ENCODE measurements around the gene GRID1.

GRID1 gene

GRCh38 chr10:86025509-86025908, 341.1 kb downstream of the GRID1 start:
- Mint-ChIP-seq H3K36me3 (ENCODE audit: low read depth) (no peaks in the 10 kb centered on the region), H3K4me3 (no peak overlapping the region), H3K4me1 (ENCODE audit: low read depth) (no peaks in the 10 kb centered on the region), H3K27ac (no peak overlapping the region), H3K27me3 (ENCODE audit: low read depth) (no peaks in the 10 kb centered on the region), H3K9me3 (peaks cover 5% of the 10 kb centered on the region)

- Mint-ChIP-seq H3K4me1 (ENCODE audit: low read depth) (no peaks in the 10 kb centered on the region), H3K27ac (no peak overlapping the region)
Measured at GRCh38 chr10:86024281-86025041, 342.1 kb downstream of the GRID1 start.

GRCh38 chr10:86023931-86024280, 342.7 kb downstream of the GRID1 start:
- H3K9me3 Mint-ChIP-seq, result no peaks in the 10 kb centered on the region
- H3K27ac Mint-ChIP-seq, result no peak overlapping the region
- no peaks in the 10 kb centered on the region for H3K27me3 Mint-ChIP-seq (ENCODE audit: low read depth)
- H3K36me3 Mint-ChIP-seq (ENCODE audit: low read depth), result no peaks in the 10 kb centered on the region
- H3K4me3 Mint-ChIP-seq, result no peak overlapping the region
- H3K4me1 Mint-ChIP-seq (ENCODE audit: low read depth), result no peaks in the 10 kb centered on the region

More at GRCh38 chr10:86024281-86025041, 342.1 kb downstream of the GRID1 start:
- Mint-ChIP-seq H3K27me3 (ENCODE audit: low read depth) (no peaks in the 10 kb centered on the region), H3K9me3 (no peaks in the 10 kb centered on the region), H3K4me3 (no peak overlapping the region), H3K36me3 (ENCODE audit: low read depth) (no peaks in the 10 kb centered on the region)

GRCh38 chr10:86023336-86023735, 343.3 kb downstream of the GRID1 start:
- H3K27ac Mint-ChIP-seq, result no peak overlapping the region
- no peaks in the 10 kb centered on the region for H3K27me3 Mint-ChIP-seq (ENCODE audit: low read depth)
- H3K9me3 Mint-ChIP-seq, result no peaks in the 10 kb centered on the region
- H3K4me1 Mint-ChIP-seq (ENCODE audit: low read depth), result no peaks in the 10 kb centered on the region
- H3K36me3 Mint-ChIP-seq (ENCODE audit: low read depth), result no peaks in the 10 kb centered on the region
- no peak overlapping the region for H3K4me3 Mint-ChIP-seq

GRCh38 chr10:86022906-86023305, 343.7 kb downstream of the GRID1 start:
- Mint-ChIP-seq H3K9me3 (no peaks in the 10 kb centered on the region), H3K4me3 (no peak overlapping the region), H3K36me3 (ENCODE audit: low read depth) (no peaks in the 10 kb centered on the region), H3K27ac (no peak overlapping the region), H3K27me3 (ENCODE audit: low read depth) (no peaks in the 10 kb centered on the region), H3K4me1 (ENCODE audit: low read depth) (no peaks in the 10 kb centered on the region)

- H3K27me3 Mint-ChIP-seq (ENCODE audit: low read depth), result no peaks in the 10 kb centered on the region
- no peaks in the 10 kb centered on the region for H3K9me3 Mint-ChIP-seq
- H3K4me1 Mint-ChIP-seq (ENCODE audit: low read depth), result no peaks in the 10 kb centered on the region
- H3K4me3 Mint-ChIP-seq, result no peak overlapping the region
- H3K36me3 Mint-ChIP-seq (ENCODE audit: low read depth), result no peaks in the 10 kb centered on the region
- no peak overlapping the region for H3K27ac Mint-ChIP-seq
Measured at GRCh38 chr10:86020134-86020533, 346.5 kb downstream of the GRID1 start.

- Mint-ChIP-seq H3K36me3 (ENCODE audit: low read depth) (no peaks in the 10 kb centered on the region), H3K4me3 (no peak overlapping the region), H3K9me3 (no peaks in the 10 kb centered on the region), H3K27me3 (ENCODE audit: low read depth) (no peaks in the 10 kb centered on the region), H3K27ac (no peak overlapping the region), H3K4me1 (ENCODE audit: low read depth) (no peaks in the 10 kb centered on the region)
Measured at GRCh38 chr10:86019141-86019540, 347.5 kb downstream of the GRID1 start.

GRCh38 chr10:86018735-86019058, 347.9 kb downstream of the GRID1 start:
- no peak overlapping the region for H3K27ac Mint-ChIP-seq
- no peaks in the 10 kb centered on the region for H3K4me1 Mint-ChIP-seq (ENCODE audit: low read depth)
- no peaks in the 10 kb centered on the region for H3K9me3 Mint-ChIP-seq
- H3K36me3 Mint-ChIP-seq (ENCODE audit: low read depth), result no peaks in the 10 kb centered on the region
- no peaks in the 10 kb centered on the region for H3K27me3 Mint-ChIP-seq (ENCODE audit: low read depth)
- no peak overlapping the region for H3K4me3 Mint-ChIP-seq

- Mint-ChIP-seq H3K36me3 (ENCODE audit: low read depth) (no peaks in the 10 kb centered on the region), H3K9me3 (no peaks in the 10 kb centered on the region), H3K27me3 (ENCODE audit: low read depth) (no peaks in the 10 kb centered on the region), H3K27ac (no peak overlapping the region), H3K4me3 (no peak overlapping the region), H3K4me1 (ENCODE audit: low read depth) (no peaks in the 10 kb centered on the region)
Measured at GRCh38 chr10:86017841-86018734, 348.5 kb downstream of the GRID1 start.

- H3K4me1 Mint-ChIP-seq (ENCODE audit: low read depth), result no peaks in the 10 kb centered on the region
- peaks cover 6% of the 10 kb centered on the region for H3K27me3 Mint-ChIP-seq (ENCODE audit: low read depth)
- no peak overlapping the region for H3K27ac Mint-ChIP-seq
- no peaks in the 10 kb centered on the region for H3K36me3 Mint-ChIP-seq (ENCODE audit: low read depth)
- no peaks in the 10 kb centered on the region for H3K9me3 Mint-ChIP-seq
- no peak overlapping the region for H3K4me3 Mint-ChIP-seq
Measured at GRCh38 chr10:86013568-86013967, 353.0 kb downstream of the GRID1 start.

- no peak overlapping the region for H3K4me3 Mint-ChIP-seq
- no peaks in the 10 kb centered on the region for H3K4me1 Mint-ChIP-seq (ENCODE audit: low read depth)
- peaks cover 6% of the 10 kb centered on the region for H3K27me3 Mint-ChIP-seq (ENCODE audit: low read depth)
- no peaks in the 10 kb centered on the region for H3K9me3 Mint-ChIP-seq
- H3K27ac Mint-ChIP-seq, result no peak overlapping the region
- no peaks in the 10 kb centered on the region for H3K36me3 Mint-ChIP-seq (ENCODE audit: low read depth)
Measured at GRCh38 chr10:86007171-86007570, 359.4 kb downstream of the GRID1 start.

- no peaks in the 10 kb centered on the region for H3K9me3 Mint-ChIP-seq
- H3K27ac Mint-ChIP-seq, result no peak overlapping the region
- H3K36me3 Mint-ChIP-seq (ENCODE audit: low read depth), result no peaks in the 10 kb centered on the region
- H3K27me3 Mint-ChIP-seq (ENCODE audit: low read depth), result no peaks in the 10 kb centered on the region
- H3K4me1 Mint-ChIP-seq (ENCODE audit: low read depth), result no peaks in the 10 kb centered on the region
- H3K4me3 Mint-ChIP-seq, result no peak overlapping the region
Measured at GRCh38 chr10:86004337-86004736, 362.3 kb downstream of the GRID1 start.

- Mint-ChIP-seq H3K36me3 (ENCODE audit: low read depth) (no peaks in the 10 kb centered on the region), H3K27me3 (ENCODE audit: low read depth) (peaks cover 5% of the 10 kb centered on the region), H3K4me3 (no peak overlapping the region), H3K4me1 (ENCODE audit: low read depth) (no peaks in the 10 kb centered on the region), H3K9me3 (no peaks in the 10 kb centered on the region), H3K27ac (no peak overlapping the region)
Measured at GRCh38 chr10:86003201-86003621, 363.4 kb downstream of the GRID1 start.

- Mint-ChIP-seq H3K27ac (no peak overlapping the region), H3K4me3 (no peak overlapping the region), H3K9me3 (no peaks in the 10 kb centered on the region), H3K36me3 (ENCODE audit: low read depth) (no peaks in the 10 kb centered on the region), H3K27me3 (ENCODE audit: low read depth) (peaks cover 5% of the 10 kb centered on the region), H3K4me1 (ENCODE audit: low read depth) (no peaks in the 10 kb centered on the region)
Measured at GRCh38 chr10:86001521-86001920, 365.1 kb downstream of the GRID1 start.

- no peak overlapping the region for H3K4me3 Mint-ChIP-seq
- H3K27me3 Mint-ChIP-seq (ENCODE audit: low read depth), result peaks cover 10% of the 10 kb centered on the region
- H3K9me3 Mint-ChIP-seq, result no peaks in the 10 kb centered on the region
- H3K36me3 Mint-ChIP-seq (ENCODE audit: low read depth), result no peaks in the 10 kb centered on the region
- no peaks in the 10 kb centered on the region for H3K4me1 Mint-ChIP-seq (ENCODE audit: low read depth)
- no peak overlapping the region for H3K27ac Mint-ChIP-seq
Measured at GRCh38 chr10:85997544-85997943, 369.1 kb downstream of the GRID1 start.
